ENCODE data around the gene CTNNA3.

Gene CTNNA3

GRCh38 chr10:66819691-66820090, 876.3 kb downstream of the CTNNA3 start:
- no peak for DNase-seq (ENCODE audit: low read depth in 2 of 2)

DNA sequence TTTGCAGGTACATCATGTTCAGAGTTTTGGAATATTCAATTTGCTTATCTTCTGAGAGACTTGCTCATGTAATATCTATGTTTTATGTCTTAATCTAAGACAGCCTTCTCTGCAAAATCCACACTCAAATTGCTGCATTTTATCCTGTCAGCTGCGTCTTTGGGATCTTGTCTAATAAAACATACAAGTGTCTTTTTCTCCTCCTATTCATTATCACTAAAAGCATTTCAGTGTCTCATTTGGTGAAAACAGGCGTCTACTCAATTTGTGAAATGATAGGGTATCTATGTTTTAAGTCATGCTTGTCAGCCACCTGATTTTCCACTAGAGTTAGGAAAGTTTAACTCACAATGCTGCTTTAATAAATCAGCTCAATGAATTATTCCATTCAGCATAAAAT, 882.9 kb downstream of the CTNNA3 start:
- no peak for DNase-seq (ENCODE audit: low read depth in 2 of 2)

DNA sequence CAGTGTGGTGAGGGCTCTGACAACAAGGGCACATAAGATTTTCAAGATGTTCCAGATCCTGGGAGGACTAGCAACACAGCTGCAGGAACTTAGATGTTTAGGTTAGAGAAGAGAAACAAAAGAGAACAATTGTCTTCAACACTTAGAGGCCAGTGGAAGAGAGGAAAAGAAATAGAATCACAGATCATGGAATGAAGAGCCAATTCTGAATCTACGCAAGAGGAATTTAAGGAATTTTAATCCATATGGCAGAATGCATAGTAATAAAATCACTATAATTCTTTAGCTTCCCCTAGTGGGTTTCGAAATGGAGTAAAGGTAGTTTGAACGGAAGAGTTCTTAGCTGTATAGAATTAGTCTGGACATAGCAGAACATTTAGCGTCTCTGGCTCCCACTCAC, 884.8 kb downstream of the CTNNA3 start:
- peak; percentile 20 to 29 for DNase-seq (ENCODE audit: low read depth in 2 of 2)

GRCh38 chr10:66809402-66809801, 886.6 kb downstream of the CTNNA3 start:
- no peak for DNase-seq (ENCODE audit: low read depth in 2 of 2)

DNA sequence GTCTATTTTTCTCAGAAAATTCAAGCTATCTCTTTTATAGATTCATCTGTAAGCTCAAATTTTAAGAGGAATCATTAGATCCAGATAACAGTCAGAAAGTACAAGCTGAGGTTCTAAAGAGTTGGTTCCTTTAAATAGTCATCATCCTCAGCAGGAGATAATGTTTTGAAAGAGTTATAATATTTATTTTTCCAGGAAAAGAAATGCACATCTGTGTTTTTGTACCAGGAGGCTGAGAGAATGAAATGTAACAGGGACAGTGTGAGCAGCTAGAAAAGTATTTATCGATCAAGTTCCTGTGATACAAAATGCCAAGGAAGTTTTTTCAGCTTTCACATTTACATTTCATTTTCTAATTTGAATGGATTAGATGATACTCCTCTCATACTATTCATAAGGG, 890.4 kb downstream of the CTNNA3 start:
- no peak for DNase-seq (ENCODE audit: low read depth in 2 of 2)

DNA sequence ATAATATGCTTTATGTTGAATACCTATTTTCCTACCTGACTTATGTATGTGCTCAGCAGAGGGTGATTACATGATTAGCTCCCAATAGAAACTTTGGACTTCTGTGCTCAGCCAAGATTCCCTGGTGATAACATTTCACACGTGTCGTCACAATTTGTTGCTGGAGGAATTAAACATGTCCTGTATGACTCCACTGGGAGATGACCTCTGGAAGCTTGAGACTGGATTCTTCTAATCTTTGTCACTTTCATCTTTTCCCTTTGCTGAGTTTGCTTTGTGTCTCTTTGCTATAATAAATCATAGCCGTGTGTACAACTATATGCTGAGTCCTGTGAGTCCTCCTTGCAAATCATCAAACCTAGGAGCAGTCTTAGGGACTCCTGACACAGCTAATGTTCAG, 891.0 kb downstream of the CTNNA3 start:
- DNase-seq (ENCODE audit: low read depth in 2 of 2): no peak

DNA sequence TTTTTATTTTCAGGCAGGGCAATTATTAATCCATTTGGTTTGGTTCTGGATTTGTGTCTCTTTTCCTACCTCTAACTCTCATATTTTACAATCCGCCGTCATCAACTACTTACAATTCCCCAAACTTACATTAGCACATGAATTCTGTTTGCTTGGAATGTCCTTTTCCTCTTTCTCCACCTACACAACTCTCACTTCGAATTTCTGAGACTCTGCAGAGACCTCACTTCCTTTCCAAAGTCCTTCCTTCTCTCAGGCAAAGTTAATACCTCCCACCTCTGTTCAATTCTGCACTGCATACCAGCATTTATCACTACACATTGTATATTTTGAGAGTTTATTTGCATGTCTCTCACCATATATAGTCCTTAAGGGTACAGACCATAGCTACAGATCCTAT, 892.8 kb downstream of the CTNNA3 start:
- DNase-seq (ENCODE audit: low read depth in 2 of 2): no peak

DNA sequence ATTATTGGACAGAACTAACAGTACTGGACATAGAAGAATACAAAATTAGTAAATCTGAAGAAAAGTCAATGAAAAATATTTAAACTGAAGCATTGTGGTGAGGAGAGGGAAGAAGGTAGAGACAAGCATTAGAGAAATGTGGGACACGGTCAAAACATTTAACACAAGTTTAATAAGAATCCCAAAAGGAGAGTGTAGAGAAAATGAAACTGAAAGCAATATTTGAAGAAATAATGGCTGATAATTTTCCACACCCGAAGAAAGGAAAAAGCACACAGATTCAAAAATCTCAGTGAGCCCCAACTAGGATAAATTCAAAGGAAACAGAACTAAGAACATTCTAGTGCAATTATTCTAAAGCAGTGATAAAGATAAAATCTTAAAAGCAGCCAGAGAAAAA, 896.5 kb downstream of the CTNNA3 start:
- DNase-seq (ENCODE audit: low read depth in 2 of 2): no peak

GRCh38 chr10:66795866-66796265, 900.1 kb downstream of the CTNNA3 start:
- DNase-seq (ENCODE audit: low read depth in 2 of 2): no peak

DNA sequence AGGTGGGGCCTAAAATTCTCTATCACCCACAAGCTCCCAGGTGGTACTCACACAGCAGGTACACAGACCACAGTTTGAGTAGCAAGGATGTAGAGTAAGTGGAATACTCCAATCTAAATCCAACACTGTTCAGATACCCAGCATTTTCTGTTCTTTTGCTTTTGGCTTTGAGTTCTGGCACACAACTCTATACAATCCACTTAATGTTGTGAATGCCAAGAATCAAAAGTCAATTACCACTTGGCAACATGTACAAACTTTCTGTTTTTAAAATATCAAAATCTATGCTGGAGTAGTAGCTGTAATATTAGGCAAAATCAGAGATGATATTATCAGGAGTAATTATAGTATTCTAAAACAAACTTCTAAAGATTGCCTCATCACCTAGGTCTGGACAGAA, 903.6 kb downstream of the CTNNA3 start:
- DNase-seq (ENCODE audit: low read depth in 2 of 2): no peak

DNA sequence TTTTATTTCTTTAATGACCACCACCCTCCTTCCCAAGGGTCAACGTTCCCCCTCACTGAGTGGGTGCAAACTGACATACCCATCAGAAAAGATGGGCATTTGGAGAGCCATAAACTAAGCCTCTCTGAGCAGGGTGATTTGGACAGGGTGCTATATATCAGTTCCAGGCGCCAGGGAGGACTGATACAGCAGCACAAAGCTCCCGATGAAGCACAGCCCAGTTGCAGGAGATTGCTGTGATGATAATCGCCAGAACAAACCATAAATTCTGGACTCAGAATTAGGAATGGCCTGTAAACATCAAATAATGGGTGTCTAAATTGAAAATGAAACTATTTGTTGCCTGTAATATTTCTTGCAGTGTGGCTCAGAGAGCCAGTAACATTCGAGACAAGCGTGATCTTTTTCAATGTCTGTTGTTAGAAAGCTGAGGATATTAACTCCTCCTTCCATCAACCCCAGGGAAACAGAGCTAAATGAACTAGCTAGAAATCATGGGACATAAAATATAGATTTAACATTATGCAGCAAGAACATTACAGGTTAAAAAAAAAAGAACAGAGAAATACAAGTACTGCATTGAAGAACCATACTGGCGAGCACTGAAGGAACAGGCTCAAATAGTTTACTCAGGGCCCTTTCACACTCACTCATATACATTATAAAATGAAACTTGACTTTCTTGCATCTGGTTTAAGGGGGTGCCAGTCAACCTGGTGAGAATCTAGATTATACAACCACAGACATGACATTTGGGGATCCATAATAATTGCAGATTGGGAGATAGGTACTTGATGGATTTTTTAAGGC, 907.6 kb downstream of the CTNNA3 start:
- DNase-seq (ENCODE audit: low read depth in 2 of 2): no peak

DNA sequence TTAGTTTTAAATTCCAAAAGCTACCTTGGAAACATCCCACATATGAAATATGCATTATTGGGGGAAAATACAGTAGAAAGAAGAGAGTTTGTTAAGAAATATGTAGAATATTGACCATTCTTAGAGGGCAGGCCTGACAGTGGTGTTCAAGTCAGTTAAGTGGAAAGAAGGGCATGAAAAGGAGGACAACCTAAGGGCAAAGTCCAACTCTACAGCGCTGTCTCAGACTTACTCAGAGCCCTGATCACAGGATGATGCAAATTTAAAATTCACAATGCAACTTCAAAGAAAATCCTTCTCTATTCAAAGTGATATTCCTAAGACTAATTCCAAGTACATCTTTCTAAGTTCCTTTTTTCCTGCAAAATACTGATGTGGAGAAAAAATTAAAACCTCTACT, 909.3 kb downstream of the CTNNA3 start:
- DNase-seq (ENCODE audit: low read depth in 2 of 2): no peak

- DNase-seq (ENCODE audit: low read depth in 2 of 2): no peak
Measured at GRCh38 chr10:66784770-66785169, 911.2 kb downstream of the CTNNA3 start.

GRCh38 chr10:66783316-66783715, 912.7 kb downstream of the CTNNA3 start:
- peak; percentile 26 to 28 for DNase-seq (ENCODE audit: low read depth in 2 of 2)

GRCh38 chr10:66782776-66783175, 913.2 kb downstream of the CTNNA3 start:
- DNase-seq (ENCODE audit: low read depth in 2 of 2): no peak

GRCh38 chr10:66782144-66782543, 913.9 kb downstream of the CTNNA3 start:
- DNase-seq (ENCODE audit: low read depth in 2 of 2): no peak

DNA sequence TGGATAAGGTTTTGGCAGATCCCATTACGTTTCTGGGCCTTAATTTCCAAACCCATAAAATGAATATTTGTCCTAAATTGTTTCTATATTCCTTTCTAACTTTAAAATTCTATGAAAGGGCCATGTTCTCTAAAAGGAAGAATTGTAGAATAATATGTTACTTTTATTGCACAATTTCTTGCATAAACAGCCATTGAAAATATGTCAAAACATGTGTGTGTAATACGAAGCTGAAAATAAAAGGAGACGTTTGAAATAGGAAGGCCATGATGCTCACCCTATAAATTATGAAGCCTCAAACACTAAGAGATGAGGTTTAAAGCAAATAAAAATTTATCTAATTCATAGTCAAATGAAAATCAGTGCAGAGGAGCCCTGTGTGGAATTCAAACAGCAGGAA, 915.2 kb downstream of the CTNNA3 start:
- no peak for DNase-seq (ENCODE audit: low read depth in 2 of 2)

- no peak for DNase-seq (ENCODE audit: low read depth in 2 of 2)
Measured at GRCh38 chr10:66778351-66778750, 917.6 kb downstream of the CTNNA3 start.

DNA sequence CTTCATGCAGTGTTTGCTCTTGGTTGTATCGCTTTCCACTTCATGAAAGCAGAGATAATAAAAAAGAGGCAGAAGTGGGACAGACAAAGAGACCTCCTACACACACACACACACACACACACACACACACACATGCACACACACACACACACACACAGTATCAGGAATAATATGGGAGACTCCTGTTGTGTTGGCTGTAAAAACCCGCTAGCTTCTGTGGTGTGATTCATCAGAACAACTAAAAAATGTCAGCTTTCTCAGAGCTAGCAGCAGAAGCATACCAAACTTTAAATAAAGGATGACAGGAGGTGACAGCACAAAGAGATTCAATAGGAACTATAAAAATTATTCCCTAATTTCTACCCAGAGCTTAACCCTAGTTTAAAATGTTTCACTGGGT, 918.3 kb downstream of the CTNNA3 start:
- DNase-seq (ENCODE audit: low read depth in 2 of 2): no peak

DNA sequence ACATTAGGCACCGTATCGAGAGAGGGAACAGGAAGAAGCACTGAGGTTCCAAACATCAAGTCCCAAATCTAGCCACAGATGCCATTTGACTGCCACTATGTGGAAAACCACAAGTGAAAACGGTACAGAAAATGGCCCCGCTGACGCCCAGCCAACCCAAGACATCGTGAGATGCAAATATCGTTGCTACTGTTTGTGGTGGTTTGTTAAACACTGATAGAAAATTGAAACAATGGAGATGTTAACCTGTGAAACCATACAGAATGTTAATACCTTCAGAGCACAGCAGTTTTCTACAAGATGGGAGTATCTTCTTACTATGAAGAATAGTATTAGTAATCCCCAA, 922.5 kb downstream of the CTNNA3 start:
- no peak for DNase-seq (ENCODE audit: low read depth in 2 of 2)

DNA sequence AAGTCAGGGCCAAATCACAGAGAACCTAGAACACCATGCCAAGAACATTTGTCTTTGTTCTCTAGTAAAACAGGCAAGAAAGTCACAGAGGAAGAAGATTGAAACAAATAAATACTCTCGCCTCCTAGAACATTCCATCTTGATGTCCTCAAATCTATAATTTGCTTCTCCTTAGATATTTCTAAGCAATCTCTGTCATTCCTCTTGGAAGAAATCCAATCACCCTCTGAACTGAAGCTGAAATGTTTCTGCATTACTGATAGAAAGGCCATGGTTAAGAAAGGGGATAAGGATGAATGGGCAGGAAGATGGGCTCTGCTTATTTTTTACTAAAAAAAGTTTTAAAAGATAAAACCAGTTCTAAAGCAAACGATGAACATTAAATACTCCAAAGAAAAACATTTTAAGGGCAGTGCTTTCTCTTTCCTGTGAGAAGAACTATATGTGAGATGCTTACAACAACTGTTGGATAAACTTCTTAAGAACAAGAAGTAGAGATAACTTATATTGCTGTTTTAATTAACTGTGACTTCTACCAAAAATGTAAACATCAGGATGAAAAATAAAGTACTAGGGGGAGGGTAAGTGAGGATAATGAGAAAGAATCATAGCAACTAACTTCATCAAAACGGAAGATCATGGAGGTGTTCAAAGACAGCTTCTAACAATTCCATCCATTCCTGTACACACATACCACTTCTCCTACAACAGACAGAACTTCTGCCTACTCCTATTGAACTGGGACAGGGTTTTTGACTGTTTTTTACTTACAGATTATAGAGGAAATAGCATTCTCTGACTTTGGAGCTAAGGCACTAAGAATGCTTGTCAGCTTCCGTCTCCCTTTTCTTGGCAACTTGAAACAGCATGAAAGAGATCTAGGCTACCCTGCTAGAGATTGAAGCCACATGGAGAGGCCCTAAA, 923.2 kb downstream of the CTNNA3 start:
- no peak for DNase-seq (ENCODE audit: low read depth in 2 of 2)

- DNase-seq (ENCODE audit: low read depth in 2 of 2): no peak
Measured at GRCh38 chr10:66767707-66768106, 928.3 kb downstream of the CTNNA3 start.

GRCh38 chr10:66762218-66762729, 933.7 kb downstream of the CTNNA3 start:
- no peak for DNase-seq (ENCODE audit: low read depth in 2 of 2)

Data from fibroblast of skin of left quadriceps (primary cell).